Esophagus (tissue), 2 donors: ENCODE measurements around the gene FKTN. TPM values are rescaled to one million over a fixed set of nuclear protein-coding genes. Genes with fewer than 3 reads are reported as not detected.

ENCODE experiments used
- H3K27ac ChIP-seq, 2 donors: one replicate each; pipeline ENCODE4 v1.5.1; 2013; ENCODE audit warnings: low read depth in 2 of 2, mild to moderate bottlenecking in 2 of 2, inconsistent platforms in 1 of 2, low read length in 1 of 2, moderate library complexity in 1 of 2
- H3K27me3 ChIP-seq, 2 donors: one replicate each; pipeline ENCODE4 v1.6.1; 2013; ENCODE audit warnings: low read length in 2 of 2, control low read depth in 1 of 2, mild to moderate bottlenecking in 1 of 2; ENCODE audit not compliant: insufficient read depth in 2 of 2, control insufficient read depth in 1 of 2
- H3K36me3 ChIP-seq, 2 donors: one replicate each; pipeline ENCODE4 v1.6.1; 2013; ENCODE audit warnings: low read length in 1 of 2; ENCODE audit not compliant: control insufficient read depth in 2 of 2, insufficient read depth in 2 of 2
- H3K4me1 ChIP-seq, 2 donors: one replicate each; pipeline ENCODE4 v1.6.1; 2013; ENCODE audit warnings: low read length in 1 of 2; ENCODE audit not compliant: control insufficient read depth in 2 of 2, insufficient read depth in 2 of 2
- H3K4me3 ChIP-seq, 2 donors: one replicate each; pipeline ENCODE4 v1.5.1; 2013; ENCODE audit warnings: low read length in 2 of 2, mild to moderate bottlenecking in 2 of 2, low read depth in 1 of 2, moderate library complexity in 1 of 2
- H3K9me3 ChIP-seq, 2 donors: one replicate each; pipeline ENCODE4 v1.6.1; 2013; ENCODE audit warnings: mild to moderate bottlenecking in 2 of 2, low read depth in 1 of 2, low read length in 1 of 2, moderate library complexity in 1 of 2; ENCODE audit not compliant: control insufficient read depth in 2 of 2, insufficient read depth in 1 of 2
- WGBS, 2 donors: extraction: QIAGEN DNeasy Blood & Tissue Kit; methylation state at CpG; one replicate each; pipeline ENCODE4 v1.1.7; 2013; 5-methylcytosine and 5-hydroxymethylcytosine counted together
- polyA plus RNA-seq, 2 donors: library from polyadenylated mRNA; stranded (reverse); fragments of 200-250 nt; gene quantifications; one replicate each; pipeline ENCODE4 v1.2.3, GENCODE V29; 2013
- donor health status: healthy with polysubstance abuse.
- donor health status: Bipolar disorder and iron deficiency.

FKTN gene
- polyA plus RNA-seq, 2 donors, result 2.4 to 2.7 TPM

DNA sequence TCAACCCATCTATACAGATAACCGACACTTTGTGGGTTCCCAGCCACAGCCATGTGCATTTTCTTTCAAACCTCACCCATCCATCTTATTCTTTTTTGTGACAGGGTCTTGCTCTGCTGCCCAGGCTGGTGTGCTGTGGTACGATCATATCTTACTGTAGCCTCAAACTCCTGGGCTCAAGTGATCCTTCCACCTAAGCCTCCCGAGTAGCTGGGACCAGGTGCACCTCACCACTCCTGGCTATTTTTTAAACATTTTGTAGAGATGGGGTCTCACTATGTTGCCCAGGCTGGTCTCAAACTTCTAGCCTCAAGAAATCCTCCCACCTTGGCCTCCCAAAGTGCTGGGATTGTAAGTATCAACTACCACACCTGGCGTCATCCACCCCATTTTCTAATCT, 129.0 kb downstream of the FKTN start:
- Histone ChIP-seq H3K4me1 (no peaks in the 10 kb centered on the region), H3K27me3 (no peaks in the 10 kb centered on the region), H3K9me3 (peaks cover 0 to 3% of the 10 kb centered on the region in 2 donors), H3K27ac (no peak overlapping the region), H3K36me3 (no peaks in the 10 kb centered on the region), H3K4me3 (no peak overlapping the region)
- WGBS, 2 donors, result 93 to 94% methylated on average over 4 of the region's 4 CpGs

Other genes starting within 250 kb of the FKTN start
- gene FSD1L, start 110.1 kb upstream of the FKTN start, polyA plus RNA-seq, result under 1 TPM; 0.33 to 0.41 TPM
- under 1 TPM in 1 of 2 donors, not detected in 1; 0.22 TPM for gene TAL2, start 104.3 kb downstream of the FKTN start, polyA plus RNA-seq
- 1 to 10 TPM; 1.6 to 2.8 TPM for gene TMEM38B, start 136.4 kb downstream of the FKTN start, polyA plus RNA-seq